H1 (cell line): Measurements from ENCODE around the gene GOLGA7B.

Source experiments
- EP300 ChIP-seq, 2 experiments: IDR thresholded peaks; 1 replicate in 1 of 2; 2 replicates in 1 of 2; pipeline ENCODE4 v1.6.1; 2011 to 2012; ENCODE audit warnings: low read depth in 2 of 2, low read length in 2 of 2, mild to moderate bottlenecking in 2 of 2, borderline replicate concordance in 1 of 2, inconsistent platforms in 1 of 2, moderate library complexity in 1 of 2
- NRF1 ChIP-seq: IDR thresholded peaks from 2 replicates; pipeline ENCODE4 v1.6.1; 2011; ENCODE audit warnings: mild to moderate bottlenecking, low read depth, low read length, improper control_type of control experiment

DNA sequence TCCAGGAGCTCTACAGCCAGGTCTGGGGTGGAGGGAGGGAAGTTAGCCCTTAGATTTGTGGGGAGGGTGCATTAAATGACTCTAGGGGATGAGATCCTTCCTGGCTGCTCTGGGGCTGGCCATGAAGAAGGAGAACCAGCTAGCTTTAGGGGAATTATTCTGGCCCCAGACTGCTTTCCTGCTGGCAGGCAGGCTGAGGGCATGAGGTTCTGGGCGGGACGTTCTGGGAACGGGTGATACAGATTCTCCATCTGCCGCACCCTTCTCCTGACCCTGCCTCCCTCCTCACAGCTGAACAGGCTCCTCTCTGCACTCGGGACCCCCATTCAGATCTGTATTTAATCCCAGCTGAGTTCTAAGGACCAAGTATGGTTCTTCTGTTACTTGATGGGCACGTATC is 23.9 kb downstream of the GOLGA7B start:
- TF ChIP-seq NRF1 (no peak), EP300 (IDR thresholded peaks at IDR 0.05; ENCODE audit: borderline replicate concordance in 1 of 2, low read depth in 2 of 2, low read length in 2 of 2) (no peak)
